AG04450 (cell line): ENCODE measurements around the gene SLC1A7. TPM values are rescaled to one million over a fixed set of nuclear protein-coding genes. Genes with fewer than 3 reads are reported as not detected.

Experiments
- CTCF ChIA-PET: fragments of 300-600, 350-600 bp; formaldehyde crosslinking; extraction: SDS; loops from one replicate; lab custom pipeline; 2022; ENCODE audit warnings: antibody characterized with exemption, inconsistent platforms; lab: Charles Lee
- POLR2A ChIA-PET: fragments of 350-600 bp; formaldehyde crosslinking; extraction: SDS; loops from one replicate; lab custom pipeline; 2021; ENCODE audit warnings: antibody characterized with exemption, inconsistent platforms; lab: Yijun Ruan, JAX
- DNase-seq: peaks from one replicate; pipeline ENCODE4 v3.0.0-alpha.2; 2011; ENCODE audit warnings: low read depth, low spot score
- H3K27ac ChIP-seq: one replicate; pipeline ENCODE4 v1.5.1; 2012; ENCODE audit warnings: low read depth, low read length, control low read depth
- H3K27me3 ChIP-seq: one replicate; pipeline ENCODE4 v1.6.0; 2012; ENCODE audit warnings: low read length; ENCODE audit not compliant: control insufficient read depth, insufficient read depth
- H3K4me3 ChIP-seq: 2 replicates; pipeline ENCODE4 v1.5.1; 2011; ENCODE audit warnings: mild to moderate bottlenecking, low read depth, low read length, control low read depth
- H3K9me3 ChIP-seq: 2 replicates; pipeline ENCODE4 v1.5.1; 2012; ENCODE audit warnings: low read length; ENCODE audit not compliant: control insufficient read depth, insufficient read depth
- polyA plus RNA-seq: library from polyadenylated mRNA; depleted of rRNA; stranded (reverse); fragments of >200 nt; gene quantifications from 2 replicates; pipeline ENCODE4 v1.2.3, GENCODE V29; 2011
- TF ChIP-seq, protein P1 (sequence below): IDR thresholded peaks from 2 replicates; pipeline ENCODE4 v1.5.1; 2011; ENCODE audit warnings: low read depth, low read length, control low read depth, inconsistent platforms

SLC1A7 gene
- polyA plus RNA-seq, 1 experiment = 0.11 TPM

DNA sequence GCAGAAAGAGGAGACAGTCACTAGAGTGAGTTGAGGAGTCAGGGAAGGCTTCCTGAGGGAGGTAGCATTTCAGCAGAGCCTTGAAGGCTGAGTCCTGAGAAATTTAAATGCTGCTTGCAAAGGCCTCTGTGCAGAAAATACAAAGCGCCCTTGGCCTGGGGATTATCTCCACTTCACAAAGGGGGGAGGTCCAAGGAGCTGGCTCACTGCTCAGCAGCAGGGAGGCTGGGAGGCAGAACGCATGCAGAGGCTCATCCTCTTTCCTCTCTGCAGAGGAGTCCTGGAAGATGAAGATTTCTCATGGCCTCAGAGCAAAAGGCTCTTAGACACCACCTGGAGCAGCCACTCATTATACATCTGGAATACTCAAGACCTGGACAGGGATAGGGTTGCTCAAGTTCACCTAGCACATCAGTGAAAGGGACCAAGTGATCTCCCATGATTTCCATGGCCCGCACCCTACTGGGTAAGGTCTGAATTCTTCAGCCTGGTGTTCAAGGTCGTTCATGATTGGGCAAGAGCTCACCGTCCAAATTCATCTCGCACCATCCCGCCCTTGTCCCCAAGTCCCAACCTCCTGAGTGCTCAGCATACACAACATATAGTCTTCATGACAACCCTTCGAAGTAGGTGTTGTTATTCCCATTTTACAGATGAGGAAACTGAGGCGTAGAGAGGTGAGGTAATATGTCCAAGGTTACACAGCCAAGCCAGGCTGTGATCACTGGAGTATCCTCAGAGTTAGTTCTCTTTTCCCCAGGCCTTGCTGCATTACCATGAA lies 9.0 kb downstream of the SLC1A7 start:
- Histone ChIP-seq H3K9me3 (peaks cover 3% of the 10 kb centered on the region), H3K27me3 (no peaks in the 10 kb centered on the region), H3K4me3 (no peak overlapping the region), H3K27ac (no peak overlapping the region)
- TF ChIP-seq, protein P1, sequence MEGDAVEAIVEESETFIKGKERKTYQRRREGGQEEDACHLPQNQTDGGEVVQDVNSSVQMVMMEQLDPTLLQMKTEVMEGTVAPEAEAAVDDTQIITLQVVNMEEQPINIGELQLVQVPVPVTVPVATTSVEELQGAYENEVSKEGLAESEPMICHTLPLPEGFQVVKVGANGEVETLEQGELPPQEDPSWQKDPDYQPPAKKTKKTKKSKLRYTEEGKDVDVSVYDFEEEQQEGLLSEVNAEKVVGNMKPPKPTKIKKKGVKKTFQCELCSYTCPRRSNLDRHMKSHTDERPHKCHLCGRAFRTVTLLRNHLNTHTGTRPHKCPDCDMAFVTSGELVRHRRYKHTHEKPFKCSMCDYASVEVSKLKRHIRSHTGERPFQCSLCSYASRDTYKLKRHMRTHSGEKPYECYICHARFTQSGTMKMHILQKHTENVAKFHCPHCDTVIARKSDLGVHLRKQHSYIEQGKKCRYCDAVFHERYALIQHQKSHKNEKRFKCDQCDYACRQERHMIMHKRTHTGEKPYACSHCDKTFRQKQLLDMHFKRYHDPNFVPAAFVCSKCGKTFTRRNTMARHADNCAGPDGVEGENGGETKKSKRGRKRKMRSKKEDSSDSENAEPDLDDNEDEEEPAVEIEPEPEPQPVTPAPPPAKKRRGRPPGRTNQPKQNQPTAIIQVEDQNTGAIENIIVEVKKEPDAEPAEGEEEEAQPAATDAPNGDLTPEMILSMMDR = no peak
- ChIA-PET POLR2A (no interaction called here), CTCF (no interaction called here)
- no peak for DNase-seq

DNA sequence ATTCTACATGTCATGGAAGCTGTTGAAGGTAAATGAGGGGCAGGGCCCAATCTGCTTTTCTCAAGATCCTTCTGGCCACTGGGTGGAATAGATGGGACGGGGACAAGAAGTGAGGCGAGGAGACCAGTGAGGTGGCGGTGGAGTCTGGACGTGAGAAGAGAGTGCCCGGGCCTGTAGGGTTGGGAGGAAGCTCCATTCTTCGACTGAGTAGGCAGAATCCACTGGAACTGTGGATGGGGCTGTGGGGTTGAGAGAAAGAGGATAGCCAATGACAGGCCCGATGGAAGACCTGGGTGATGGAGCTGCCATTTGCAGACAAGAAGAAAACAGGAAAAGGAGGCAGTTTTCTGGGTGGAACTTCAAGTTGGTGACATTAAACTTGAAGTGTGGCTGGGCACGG lies 10.3 kb downstream of the SLC1A7 start:
- Histone ChIP-seq H3K9me3 (peaks cover 3% of the 10 kb centered on the region; the same call in 1 of the 2 replicates), H3K27me3 (no peaks in the 10 kb centered on the region), H3K27ac (no peak overlapping the region), H3K4me3 (no peak overlapping the region)
- POLR2A ChIA-PET = no interaction called here
- no peak for DNase-seq
- TF ChIP-seq, protein P1 = no peak
- CTCF ChIA-PET = no interaction called here

DNA sequence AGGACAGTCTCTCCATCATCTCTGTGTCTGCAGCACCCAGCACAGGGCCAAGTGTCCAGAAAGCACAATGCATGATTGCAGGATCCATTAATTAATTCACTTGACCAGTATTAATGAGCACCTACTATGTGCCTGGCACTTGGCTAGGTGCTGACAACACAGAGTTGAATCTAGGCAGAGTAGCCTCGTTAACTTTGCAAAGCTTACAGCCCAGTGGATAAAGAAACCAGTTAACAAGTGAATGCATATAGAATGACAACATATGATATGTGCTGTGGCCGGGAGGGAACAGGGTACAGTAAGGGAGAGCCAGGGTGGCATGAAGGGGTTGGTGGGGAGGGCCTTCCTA lies 10.9 kb downstream of the SLC1A7 start:
- Histone ChIP-seq H3K27ac (no peak overlapping the region), H3K9me3 (peaks cover 3% of the 10 kb centered on the region; the same call in 1 of the 2 replicates), H3K4me3 (no peak overlapping the region), H3K27me3 (no peaks in the 10 kb centered on the region)
- DNase-seq = no peak
- POLR2A ChIA-PET = no interaction called here
- CTCF ChIA-PET = no interaction called here
- TF ChIP-seq, protein P1 = no peak

- H3K9me3 ChIP-seq = peaks cover 3% of the 10 kb centered on the region; the same call in 1 of the 2 replicates
- POLR2A ChIA-PET = interaction anchor here (1.0 kb wide), 1 partner anchor 15 kb away, joined by 4 read pairs; no protein-coding TSS in a partner anchor
- TF ChIP-seq, protein P1 = no peak
- no peak for DNase-seq
- H3K27ac ChIP-seq = no peak overlapping the region
- no peak overlapping the region for H3K4me3 ChIP-seq
- no peaks in the 10 kb centered on the region for H3K27me3 ChIP-seq
- CTCF ChIA-PET = no interaction called here
These were observed 11.4 kb downstream of the SLC1A7 start for GRCh38 chr1:53130878-53131589.

GRCh38 chr1:53130598-53130877 lies 11.9 kb downstream of the SLC1A7 start:
- Histone ChIP-seq H3K9me3 (peaks cover 4% of the 10 kb centered on the region; the same call in 1 of the 2 replicates), H3K27ac (no peak overlapping the region), H3K4me3 (no peak overlapping the region), H3K27me3 (no peaks in the 10 kb centered on the region)
- TF ChIP-seq, protein P1 = no peak
- ChIA-PET POLR2A (interaction anchor here (1.0 kb wide), 1 partner anchor 15 kb away, joined by 4 read pairs; no protein-coding TSS in a partner anchor), CTCF (interaction anchor here (1.1 kb wide), 1 partner anchor 56 kb away, joined by 3 read pairs; no protein-coding TSS in a partner anchor)
- no peak for DNase-seq
